GM23248 (cell line): Measurements from ENCODE around the gene PRKCE.

ENCODE experiments used
- EZH2 ChIP-seq: fragments of 200-600 bp; sonication (generic); IDR thresholded peaks from 2 replicates; pipeline ENCODE4 v1.6.1; 2018; ENCODE audit warnings: antibody characterized with exemption, mild to moderate bottlenecking; ENCODE audit not compliant: insufficient read depth, poor library complexity, severe bottlenecking
- EZH2phosphoT487 ChIP-seq: fragments of 200-600 bp; sonication (generic); IDR thresholded peaks from 2 replicates; pipeline ENCODE4 v1.6.1; 2018; ENCODE audit warnings: antibody characterized with exemption, moderate library complexity, mild to moderate bottlenecking, low read depth; ENCODE audit not compliant: insufficient read depth

- TF ChIP-seq EZH2 (no peak), EZH2phosphoT487 (no peak)
These were observed 352.5 kb downstream of the PRKCE start for GRCh38 chr2:46003903-46004473.
